Activated CD4-positive, alpha-beta T cell treated with anti-CD3 and anti-CD28 coated beads for 1 hour (primary cell): ENCODE measurements around the gene PHACTR4.
"Not testable (repeated sequence)": the region's sequence is repeated elsewhere in the genome, so short reads cannot be mapped to it uniquely, and the experiment has no call there.

Experiments used
- DNase-seq: peaks from one replicate; pipeline ENCODE4 v3.0.0-alpha.2; 2020

Gene PHACTR4

GRCh38 chr1:28373450-28373849, 3.9 kb downstream of the PHACTR4 start:
- not testable (repeated sequence) for DNase-seq

GRCh38 chr1:28374297-28374696, 4.8 kb downstream of the PHACTR4 start:
- DNase-seq: no peak

DNA sequence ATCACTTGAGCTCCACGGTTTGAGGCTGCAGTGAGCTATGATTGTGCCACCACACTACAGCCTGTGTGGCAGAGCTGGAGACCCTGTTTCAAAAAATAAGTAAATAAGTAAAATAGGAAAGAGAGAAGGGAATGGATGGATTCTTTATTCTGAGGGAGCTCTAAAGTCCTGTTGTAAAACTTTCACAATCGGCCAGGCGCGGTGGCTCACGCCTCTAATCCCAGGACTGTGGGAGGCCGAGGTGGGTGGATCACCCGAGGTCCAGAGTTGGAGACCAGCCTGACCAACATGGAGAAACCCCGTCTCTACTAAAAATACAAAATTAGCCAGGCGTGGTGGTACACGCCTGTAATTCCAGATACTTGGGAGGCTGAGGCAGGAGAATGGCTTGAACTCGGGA, 6.1 kb downstream of the PHACTR4 start:
- not testable (repeated sequence) for DNase-seq

GRCh38 chr1:28376195-28376594, 6.7 kb downstream of the PHACTR4 start:
- DNase-seq: not testable (repeated sequence)

- DNase-seq: no peak
These were observed 9.4 kb downstream of the PHACTR4 start for GRCh38 chr1:28378906-28379305.

DNA sequence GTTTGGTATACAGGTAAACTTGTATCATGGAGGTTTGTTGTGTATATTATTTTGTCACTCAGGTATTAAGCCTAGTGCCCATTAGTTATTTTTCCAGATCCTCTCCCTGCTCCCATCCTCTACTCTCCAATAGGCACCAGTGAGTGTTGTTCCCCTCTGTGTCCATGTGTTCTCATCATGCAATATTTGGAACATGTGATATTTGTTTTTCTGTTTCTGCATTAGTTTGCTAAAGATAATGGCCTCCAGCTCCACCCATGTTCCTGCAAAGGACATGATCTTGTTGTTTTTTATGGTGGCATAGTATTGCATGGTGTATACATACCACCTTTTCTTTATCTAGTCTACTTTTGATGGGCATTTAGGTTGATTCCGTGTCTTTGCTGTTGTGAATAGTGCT, 10.9 kb downstream of the PHACTR4 start:
- DNase-seq: no peak

DNA sequence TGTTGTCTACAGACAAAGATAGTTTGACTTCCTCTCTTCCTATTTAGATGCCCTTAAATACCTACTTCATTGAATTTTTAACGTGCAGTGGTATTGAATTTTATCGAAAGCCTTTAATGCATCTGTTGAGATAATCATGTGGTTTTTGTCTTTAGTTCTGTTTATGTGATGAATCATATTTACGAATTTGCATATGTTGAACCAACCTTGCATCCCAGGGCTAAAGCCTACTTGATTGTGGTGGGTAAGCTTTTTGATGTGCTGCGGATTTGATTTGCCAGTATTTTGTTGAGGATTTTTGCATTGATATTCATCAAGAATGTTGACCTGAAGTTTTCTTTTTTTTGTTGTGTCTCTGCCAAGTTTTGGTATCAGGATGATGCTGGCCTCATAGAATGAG, 14.2 kb downstream of the PHACTR4 start:
- DNase-seq: not testable (repeated sequence)

- no peak for DNase-seq
These were observed 22.6 kb downstream of the PHACTR4 start for GRCh38 chr1:28392027-28392652.

GRCh38 chr1:28394136-28394535, 24.6 kb downstream of the PHACTR4 start:
- DNase-seq: no peak

DNA sequence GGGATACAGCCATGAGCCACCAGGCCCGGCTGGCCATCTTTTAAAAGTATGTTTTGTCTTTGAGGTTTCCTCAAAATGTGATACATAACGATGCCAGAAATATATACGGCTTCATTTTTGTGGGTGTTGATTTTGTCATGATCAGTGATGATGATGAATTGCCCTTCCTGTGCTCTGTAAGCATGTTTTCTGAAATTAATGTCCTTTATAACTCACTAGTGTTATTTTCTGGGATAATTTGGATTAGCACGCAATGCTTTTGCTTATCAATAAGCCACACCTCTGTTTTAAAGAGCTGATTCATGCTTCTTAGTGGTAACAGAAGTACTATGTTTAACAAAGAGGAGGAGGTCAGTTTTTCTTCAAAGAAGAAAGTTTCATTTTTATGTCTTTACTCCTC, 25.6 kb downstream of the PHACTR4 start:
- no peak for DNase-seq

DNA sequence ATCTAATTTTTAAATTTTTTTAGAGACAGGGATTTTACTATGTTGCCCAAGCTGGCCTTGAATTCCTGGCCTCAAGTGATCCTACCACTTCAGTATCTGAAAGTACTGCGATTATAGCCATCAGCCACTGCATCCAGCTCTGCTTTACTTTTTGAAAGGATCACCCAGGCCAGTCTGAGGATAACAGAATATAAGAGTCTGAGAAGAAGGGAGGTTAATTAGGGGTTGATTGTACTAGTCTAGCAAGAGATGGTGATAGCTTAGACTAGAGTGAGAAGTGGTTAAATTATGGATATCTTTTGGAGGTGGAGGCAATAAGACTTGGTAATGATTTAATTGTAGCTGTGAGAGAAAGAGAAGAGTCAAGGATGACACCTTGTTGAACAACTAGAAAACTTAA, 32.2 kb downstream of the PHACTR4 start:
- DNase-seq: no peak

DNA sequence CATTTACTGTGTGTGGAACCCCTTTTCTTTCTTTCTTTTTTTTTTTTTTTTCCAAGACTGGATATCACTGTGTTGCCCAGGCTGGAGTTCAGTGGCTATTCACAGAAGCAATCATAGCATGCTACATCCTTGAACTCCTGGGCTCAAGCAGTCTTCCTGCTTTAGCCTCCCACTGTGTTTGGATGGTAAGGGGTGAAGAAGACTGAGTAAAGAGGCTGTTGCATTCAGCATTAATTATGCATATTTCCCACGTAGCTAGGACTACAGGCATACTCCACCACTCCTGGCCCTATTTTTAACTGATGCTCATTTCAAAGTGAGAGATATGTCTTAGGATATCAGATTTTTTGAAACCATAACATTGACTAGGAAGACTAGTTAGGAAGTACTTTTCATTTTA, 39.5 kb downstream of the PHACTR4 start:
- no peak for DNase-seq

DNA sequence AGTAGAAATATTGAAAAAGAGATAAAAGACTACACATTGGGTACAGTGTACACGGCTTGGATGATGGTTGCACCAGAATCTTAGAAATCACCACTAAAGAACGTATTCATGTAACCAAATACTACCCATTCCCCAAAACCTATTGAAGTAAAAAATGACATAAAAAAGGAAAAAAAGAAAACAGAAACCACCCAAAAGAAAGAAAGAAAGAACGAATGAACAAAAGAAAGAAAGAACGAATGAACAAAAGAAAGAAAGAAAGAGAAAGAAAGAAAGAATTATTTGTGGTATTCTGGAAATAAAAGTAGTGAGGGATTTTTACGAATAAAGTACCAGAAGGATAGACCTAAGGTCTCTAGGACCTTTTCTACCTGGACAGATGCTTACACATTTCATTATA, 42.1 kb downstream of the PHACTR4 start:
- no peak for DNase-seq

DNA sequence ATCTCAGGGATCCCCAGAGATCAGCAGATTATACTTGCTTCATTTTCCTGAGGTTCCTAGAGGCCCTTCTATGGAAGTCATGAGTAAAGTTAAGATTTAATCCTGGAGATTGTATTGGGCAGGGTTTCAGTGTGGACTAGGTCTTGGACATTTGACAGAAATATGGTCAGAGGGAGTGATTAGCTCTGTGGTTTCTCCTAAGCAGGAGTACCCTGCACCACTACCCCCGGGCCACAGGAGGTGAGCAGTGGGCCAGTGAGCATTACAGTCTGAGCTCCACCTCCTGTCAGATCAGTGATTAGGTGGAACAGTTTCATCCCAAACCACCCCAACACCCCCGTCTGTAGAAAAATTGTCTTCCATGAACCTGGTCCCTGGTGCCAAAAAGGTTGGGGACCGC, 43.2 kb downstream of the PHACTR4 start:
- no peak for DNase-seq

DNA sequence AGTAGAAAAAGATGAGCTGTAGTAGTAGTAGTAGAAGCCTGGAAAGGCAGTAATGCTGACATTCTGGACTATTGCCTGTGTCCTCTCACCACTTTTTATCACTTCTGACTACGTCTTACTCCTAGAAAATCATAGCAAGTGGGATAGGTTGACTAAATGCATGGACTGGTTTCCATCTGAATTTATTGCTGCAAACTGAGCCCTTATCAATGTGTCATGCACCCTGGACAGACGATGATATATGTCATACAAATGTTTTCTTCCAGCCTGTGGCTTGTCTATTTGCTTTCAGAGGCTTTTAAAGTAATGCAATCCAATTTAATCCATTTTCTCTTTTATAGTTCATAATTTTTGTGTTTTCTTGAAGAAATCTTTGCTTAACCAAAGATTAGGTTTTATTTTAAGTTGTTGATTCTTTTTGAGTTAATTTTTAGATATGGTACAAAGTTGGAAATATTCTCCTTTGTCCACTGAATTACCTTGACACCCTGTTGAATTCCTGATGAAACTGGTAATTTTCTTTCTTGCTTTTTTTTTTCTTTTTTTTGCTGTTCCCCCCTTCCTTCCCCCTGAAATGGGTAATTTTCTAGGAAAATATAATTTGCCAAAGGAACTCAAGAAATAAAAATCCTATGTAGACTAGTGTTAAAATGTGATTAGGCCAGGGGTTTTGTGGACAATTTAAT, 47.1 kb downstream of the PHACTR4 start:
- DNase-seq: no peak

DNA sequence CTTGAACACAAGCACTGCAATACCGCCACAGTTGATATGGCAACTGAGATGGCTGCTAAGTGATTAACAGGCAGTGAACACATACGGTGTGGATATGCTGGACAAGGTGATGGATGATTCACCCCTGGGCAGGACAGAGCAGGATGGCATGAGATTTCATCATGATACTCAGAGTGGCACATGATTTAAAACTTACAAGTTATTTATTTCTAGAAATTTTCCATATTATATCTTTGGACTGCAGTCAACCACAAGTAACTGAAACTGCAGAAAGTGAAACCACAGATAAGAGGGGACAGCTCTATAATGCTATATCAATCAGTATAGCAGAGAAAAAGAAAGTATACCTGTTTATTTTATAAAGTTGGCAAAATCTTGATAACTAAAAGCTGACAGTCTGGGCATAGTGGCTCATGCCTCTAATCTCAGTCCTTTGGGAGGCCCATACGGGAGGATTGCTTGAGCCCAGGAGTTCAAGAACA, 47.9 kb downstream of the PHACTR4 start:
- no peak for DNase-seq

DNA sequence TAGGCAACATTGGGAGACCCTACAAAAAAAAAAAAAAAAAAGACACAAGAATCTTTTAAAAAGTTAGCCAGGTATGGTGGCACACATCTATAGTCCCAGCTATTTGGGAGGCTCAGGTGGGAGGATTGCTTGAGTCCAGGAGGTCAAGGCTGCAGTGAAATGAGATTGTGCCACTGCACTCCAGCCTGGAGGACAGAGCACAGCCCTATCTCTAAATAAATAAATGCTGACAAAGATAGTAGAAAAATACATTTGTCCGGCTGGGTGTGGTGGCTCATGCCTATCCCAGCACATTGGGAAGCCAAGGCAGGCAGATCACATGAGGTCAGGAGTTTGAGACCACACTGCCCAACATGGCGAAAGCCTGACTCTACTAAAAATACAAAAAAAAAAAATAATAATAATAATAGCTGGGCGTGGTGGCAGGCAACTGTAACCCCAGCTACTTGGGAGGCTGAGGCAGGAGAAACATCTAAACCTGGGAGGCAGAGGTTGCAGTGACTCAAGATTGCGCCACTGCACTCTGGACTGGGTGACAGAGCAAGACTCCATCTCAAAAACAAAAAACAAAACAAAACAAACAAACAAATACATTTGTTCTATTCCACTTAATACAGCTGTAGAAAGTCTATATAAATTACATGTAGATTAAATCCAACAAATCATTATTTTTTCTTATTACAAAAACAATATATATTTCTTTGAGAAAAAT, 48.5 kb downstream of the PHACTR4 start:
- DNase-seq: no peak

- no peak for DNase-seq
These were observed 52.2 kb downstream of the PHACTR4 start for GRCh38 chr1:28421744-28422143.

- DNase-seq: no peak
These were observed 57.3 kb downstream of the PHACTR4 start for GRCh38 chr1:28426831-28427230.

DNA sequence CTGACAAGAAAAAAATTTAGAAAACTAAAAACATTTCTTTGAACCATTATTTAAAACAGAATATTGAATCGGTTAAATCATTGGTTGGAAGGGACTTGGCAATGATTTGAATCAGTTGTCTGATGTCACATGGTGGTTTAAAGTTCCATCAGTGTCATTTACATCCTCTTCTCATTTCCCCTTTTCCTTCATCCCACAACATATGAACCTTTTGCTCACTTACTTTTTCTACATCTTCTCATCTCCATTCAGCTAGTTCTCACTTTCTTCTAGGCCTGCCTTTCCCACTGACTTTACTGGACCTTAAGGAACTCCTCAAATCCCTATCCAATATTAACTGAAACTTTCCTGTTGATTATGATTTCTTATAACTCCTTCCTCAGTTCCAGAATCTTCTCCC, 58.5 kb downstream of the PHACTR4 start:
- no peak for DNase-seq

GRCh38 chr1:28428990-28429520, 59.5 kb downstream of the PHACTR4 start:
- DNase-seq: no peak

DNA sequence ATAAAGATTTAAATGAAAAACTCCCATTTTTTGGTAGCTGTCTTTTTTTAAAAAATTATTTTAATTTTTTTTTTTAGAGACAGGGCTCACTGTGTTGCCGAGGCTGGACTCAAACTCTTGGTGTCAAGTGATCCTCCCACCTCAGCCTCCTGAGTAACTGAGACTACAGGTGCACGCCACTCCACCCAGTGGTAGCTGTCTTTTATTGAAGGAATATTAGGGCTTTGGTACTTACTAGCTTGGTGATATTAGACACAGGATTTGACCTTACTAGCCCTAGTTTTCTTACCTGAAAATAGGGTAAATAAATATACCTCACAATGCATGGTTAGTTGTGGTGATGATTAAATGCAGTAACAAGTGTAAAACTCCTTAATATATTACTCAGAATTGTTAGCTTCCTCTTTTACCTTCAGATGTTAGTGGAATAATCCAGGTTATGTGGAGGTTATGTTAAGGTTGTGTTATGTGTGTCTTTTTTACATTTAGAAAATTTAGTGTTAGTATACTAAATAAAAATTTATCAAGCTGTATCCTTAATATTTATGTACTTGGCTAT, 66.8 kb downstream of the PHACTR4 start:
- DNase-seq: no peak

DNA sequence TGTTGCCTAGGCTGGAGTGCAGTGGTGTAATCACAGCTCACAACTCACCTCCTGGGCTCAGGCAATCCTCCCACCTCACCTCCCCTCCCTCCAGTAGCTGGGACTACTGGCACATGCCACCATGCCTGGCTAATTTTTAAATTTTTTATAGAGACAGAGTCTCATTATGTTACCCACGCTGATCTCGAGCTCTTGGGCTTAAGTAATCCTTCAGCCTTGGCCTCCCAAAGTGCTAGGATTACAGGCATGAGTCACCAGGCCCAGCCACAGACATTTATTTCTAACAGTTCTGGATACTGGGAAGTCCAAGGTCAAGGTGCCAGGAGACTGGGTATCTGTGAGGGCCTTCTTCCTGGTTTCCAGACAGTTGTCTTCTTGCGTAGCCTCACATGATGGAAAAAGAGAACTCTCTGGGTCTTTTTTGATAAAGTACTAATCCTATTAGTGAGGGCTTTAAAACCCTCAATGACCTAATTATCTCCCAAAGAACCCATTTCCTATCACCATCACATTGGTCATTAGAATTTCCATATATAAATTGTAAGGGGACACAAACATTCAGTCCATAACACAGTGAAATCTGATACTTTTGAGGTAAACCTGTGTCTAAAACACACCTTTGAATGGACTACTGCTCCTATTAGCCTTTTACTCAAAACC, 67.9 kb downstream of the PHACTR4 start:
- no peak for DNase-seq
